ENCODE results near the gene ALDH1B1.
A peak's percentile ranks its signal among the peaks of the same experiment; 100 is the strongest.

Gene ALDH1B1

DNA sequence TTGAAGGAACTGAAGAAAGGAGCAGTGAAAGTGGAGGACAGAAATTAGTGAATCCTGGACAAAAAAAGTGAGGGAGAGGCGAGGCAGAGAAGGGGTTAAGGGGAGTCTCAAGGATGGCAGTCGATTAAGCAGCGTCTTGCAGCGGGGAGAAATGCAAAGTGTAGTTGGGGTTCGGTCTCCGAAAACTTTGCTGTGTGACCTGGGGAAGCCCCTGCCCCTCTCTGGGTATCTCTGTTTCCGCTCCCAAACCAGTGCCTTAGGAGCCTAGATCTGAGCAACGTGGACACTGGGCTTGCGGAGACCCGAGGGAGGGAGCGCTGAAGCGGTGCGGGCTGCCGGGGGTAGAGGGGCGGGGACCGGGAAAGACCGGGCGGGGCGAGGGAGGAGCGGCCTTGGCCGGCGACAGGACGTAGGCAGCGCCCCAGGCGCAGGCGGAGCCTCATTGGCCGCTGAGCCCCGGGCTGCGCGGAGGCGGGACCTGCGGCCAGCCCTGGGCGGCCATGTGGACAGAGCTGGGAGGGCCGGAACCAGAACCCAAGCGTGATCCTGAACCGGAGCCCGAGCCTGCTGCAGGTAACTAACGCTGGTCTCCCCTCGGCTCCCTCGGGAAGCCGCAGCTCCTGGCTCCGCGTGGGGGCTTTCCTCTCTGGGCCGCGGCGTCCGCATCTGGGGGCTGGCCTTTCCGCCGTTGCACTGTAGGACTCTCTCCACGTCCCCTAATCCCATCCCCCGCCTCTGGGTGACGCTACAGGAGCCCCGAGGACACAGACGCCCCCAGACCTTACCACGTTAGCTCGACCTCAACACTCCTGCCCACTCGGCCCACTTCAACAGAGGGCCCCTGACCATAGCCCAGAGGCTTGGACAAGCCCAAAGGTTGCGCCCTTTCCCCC is at the start of gene ALDH1B1:
TSS of gene ALDH1B1 (plus strand) at position 468 of the 893 bp plus-strand sequence. CDS start 3,047 bp downstream, outside the sequence.
- peak; percentile 54 for DNase-seq (ENCODE audit: low read depth)

DNA sequence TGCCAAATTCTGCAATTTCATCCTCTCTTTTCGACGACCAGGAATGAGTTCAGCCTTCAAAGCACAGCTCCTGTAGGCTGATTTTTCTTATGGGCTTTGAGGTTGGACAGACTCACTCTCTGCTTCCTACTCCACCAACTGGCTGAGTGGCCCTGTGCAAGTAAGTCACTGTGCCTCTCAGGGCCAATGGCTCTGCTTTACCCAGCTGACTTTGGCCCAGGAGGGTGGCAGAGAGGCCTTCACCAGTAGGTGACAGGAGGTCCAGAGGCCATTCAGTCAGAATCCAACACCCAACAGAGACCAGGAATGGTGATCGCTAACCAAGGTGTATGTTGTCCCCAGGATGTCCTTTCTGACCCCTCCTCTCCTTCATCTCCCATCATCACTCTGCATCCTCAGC is 49.5 kb upstream of the ALDH1B1 start:
- DNase-seq (ENCODE audit: low read depth): no peak

DNA sequence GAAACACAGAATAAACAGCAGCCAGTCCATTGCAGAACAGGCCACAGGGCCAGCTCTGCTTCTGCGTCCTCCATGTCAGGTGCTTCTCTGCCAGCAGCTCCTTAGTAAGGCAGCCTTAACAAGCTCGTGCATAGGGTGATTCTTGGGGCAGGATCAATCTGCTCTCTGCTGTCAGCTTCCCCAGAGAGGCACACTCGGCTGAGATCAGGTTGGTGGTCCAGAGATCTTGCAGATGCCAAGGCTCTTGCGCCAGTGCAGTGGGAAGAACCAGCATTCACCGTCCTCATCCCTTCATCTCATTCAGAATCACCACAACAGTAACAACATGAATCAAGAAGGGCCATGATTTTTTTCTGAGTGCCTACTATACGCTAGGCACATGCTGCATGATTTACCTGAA is 49.0 kb upstream of the ALDH1B1 start:
- no peak for DNase-seq (ENCODE audit: low read depth)

DNA sequence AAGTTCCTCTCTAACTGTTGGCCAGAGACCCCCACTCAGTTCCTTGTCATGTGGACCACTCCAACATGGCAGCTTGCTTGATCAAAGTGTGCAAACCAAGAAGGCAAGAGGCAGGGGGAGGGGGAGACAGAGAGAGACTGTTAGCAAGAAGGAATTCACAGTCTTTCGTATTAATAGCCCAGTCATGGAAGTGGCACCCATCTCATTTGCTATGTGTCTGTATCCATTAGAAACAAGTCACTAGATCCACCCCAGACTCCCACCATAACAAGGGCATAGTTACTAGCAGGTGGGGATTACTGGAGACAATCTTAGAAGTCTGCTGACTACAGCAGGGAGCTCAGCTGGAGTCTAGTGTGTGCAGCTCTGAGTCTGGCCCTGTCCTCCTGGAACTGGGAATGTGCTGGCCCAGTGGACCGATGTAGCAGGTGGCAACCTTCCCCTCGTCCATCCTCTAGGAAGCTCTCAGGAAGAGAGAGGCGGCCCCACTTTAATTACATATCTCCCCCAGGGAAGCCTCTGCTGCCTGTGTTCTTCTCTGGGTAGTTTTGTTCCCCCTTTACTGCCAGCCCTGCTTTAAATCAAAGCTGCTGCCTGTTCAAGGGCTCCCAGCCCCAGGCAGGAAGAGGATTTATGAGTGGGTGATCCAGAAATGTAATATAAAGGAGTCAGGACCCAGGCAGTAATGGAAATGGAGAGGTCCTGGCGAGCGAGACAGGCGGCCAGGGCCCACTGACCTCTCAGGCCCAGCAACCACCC is 47.8 kb upstream of the ALDH1B1 start:
- DNase-seq (ENCODE audit: low read depth): no peak

- DNase-seq (ENCODE audit: low read depth): no peak
Measured at GRCh38 chr9:38345851-38346755, 46.4 kb upstream of the ALDH1B1 start.

DNA sequence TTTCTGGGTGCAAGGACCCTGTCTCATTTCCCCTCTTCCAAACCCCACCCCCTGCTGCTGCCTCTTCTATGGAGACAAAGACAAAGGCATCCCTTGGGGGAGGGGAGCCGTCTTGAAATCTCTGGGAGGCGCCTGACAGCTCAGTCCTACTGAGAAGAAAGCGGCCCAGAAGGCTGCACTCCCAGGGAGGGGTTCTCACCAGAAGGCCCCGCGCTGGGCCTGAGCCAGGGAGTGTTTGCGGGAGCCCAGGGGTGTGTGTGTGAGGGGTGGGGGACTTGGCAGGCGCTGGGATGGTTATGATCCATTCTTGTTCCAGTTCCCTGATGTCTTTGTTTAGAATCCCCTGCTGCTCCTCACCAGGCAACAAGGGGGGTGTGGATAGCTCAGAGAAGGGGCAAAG is 45.7 kb upstream of the ALDH1B1 start:
- DNase-seq (ENCODE audit: low read depth): no peak

GRCh38 chr9:38347271-38347671 is 45.2 kb upstream of the ALDH1B1 start:
- no peak for DNase-seq (ENCODE audit: low read depth)

GRCh38 chr9:38347946-38348345 is 44.6 kb upstream of the ALDH1B1 start:
- DNase-seq (ENCODE audit: low read depth): no peak

DNA sequence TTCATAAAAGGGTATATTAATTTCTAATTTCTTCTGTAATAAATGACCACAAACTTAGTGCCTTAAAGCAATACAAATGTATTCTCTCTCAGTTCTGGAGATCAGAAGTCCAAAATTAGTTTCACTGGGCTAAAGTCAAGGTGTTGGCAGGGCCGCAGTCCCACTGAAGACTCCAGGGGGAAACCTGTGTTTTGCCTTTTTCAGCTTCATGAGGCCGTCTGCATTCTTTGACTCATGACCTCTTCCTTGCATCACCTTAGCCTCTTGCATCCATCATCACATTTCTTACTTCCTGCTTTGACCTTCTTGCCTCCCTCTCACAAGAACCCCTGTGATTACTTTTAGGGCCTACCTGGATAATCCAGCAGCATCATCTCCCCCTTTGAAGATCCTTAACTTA is 42.0 kb upstream of the ALDH1B1 start:
- DNase-seq (ENCODE audit: low read depth): no peak

DNA sequence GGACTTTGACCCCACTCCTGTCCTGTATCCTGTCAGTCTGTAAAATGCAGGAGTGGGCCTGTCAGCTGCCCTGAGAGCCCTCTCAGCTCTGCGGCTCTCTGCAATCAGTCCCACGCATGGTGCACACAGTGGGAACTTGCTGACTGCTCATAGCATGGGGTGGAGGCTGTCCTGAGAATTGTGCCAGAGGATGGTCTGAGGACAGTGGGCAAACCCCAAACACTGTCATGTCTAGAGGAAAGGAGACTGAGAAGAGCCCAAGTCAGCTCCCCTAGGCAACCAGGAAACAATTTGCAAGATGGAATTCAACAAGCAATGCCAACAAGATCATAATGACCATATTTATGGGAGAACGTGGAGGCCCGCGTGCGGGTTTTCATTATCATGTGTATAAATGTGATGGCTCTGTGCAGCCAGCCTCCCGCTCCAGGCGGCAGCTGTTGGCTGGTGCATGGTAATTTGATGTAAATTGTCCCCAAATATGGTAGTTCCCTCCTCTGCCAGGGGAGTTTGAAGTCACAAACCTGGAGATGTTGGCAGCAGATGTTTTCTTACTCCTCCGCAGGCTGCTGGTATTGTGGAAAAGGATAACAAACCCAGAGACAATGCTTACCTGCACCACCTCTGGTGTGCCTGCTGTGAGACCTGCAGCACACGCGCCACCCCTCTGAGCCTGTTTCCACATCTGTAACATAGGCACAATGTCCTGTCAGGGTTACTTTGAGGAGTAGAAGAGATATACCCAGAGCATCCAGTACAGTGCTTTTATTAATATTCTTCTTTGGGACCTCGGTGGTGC is 39.8 kb upstream of the ALDH1B1 start:
- DNase-seq (ENCODE audit: low read depth): no peak

- no peak for DNase-seq (ENCODE audit: low read depth)
Measured at GRCh38 chr9:38355115-38355514, 37.4 kb upstream of the ALDH1B1 start.

GRCh38 chr9:38355517-38356120 is 36.9 kb upstream of the ALDH1B1 start:
- no peak for DNase-seq (ENCODE audit: low read depth)

DNA sequence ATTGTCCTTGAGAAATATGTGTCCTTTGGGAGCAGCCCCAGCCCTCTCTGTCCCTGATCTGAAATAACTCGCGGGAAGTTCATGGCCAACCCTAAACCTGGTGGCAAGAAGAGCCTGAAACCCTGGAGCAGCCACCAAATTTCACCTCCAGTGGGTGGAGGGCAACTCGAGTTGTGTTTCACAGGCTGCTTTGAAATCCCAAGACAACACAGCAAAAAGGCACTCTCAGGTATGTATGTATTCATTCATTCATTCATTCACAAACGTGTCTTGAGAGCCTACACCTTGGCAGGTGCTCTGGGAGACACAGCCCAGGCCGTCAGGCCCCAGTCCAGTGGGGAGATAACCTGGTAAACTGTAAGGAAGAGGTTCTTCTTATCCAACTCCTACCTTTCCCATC is 35.7 kb upstream of the ALDH1B1 start:
- DNase-seq (ENCODE audit: low read depth): no peak

- no peak for DNase-seq (ENCODE audit: low read depth)
Measured at GRCh38 chr9:38357350-38358114, 35.0 kb upstream of the ALDH1B1 start.

DNA sequence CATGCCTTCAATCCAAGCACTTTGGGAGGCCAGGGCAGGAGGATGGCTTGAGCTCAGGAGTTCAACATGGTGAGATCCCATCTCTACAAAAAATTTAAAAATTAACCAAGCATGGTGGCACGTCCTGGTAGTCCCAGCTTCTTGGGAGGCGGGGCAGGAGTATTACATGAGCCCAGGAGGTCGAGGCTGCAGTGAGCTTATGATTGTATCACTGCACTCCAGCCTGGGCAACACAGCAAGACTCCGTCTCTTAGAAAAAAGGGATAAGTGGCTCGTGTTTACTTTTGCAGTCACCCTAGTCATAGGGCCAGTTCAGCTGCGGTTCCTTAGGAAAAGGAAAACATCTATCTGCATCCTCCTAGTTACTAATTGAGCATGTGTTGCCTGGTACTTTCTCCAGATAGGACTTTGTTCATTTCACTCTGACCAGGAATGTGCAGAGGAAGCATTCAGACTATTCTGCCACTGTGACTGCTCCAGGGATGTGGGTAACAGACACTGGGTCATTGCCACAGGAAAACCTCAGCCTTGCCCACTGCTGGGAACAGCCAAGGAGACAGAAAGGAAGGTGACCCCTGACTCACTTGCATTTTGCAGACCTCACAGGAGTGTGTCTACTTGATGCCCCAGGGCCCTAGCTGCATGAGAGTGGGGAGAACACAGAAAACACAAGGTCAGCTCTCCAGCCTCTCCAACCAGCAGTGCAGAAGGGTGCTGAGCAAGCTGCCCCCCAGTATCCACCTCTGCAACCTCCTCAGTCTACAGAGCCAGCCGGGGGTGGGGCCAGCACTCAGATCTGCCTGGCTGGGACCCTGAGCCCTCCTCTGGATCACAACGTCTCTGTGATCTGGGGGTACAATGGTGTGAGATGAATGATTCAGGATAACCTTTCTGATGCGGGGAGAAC is 33.9 kb upstream of the ALDH1B1 start:
- DNase-seq (ENCODE audit: low read depth): no peak

DNA sequence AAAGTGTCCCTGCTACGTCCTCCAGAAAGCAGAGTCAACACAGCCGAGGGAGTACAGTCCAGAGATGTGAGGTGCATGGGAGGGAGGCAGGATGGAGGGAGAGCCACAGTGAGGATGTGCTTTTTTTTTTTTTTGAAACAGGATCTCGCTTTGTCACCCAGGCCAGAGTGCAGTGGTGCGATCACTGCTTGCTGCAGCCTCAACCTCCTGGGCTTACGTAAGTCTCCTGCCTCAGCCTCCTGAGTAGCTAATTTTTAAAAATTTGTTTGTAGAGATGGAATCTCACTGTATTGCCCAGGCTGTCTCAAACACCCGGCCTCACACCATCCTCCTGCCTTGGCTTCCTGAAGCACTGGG is 33.2 kb upstream of the ALDH1B1 start:
- DNase-seq (ENCODE audit: low read depth): no peak

DNA sequence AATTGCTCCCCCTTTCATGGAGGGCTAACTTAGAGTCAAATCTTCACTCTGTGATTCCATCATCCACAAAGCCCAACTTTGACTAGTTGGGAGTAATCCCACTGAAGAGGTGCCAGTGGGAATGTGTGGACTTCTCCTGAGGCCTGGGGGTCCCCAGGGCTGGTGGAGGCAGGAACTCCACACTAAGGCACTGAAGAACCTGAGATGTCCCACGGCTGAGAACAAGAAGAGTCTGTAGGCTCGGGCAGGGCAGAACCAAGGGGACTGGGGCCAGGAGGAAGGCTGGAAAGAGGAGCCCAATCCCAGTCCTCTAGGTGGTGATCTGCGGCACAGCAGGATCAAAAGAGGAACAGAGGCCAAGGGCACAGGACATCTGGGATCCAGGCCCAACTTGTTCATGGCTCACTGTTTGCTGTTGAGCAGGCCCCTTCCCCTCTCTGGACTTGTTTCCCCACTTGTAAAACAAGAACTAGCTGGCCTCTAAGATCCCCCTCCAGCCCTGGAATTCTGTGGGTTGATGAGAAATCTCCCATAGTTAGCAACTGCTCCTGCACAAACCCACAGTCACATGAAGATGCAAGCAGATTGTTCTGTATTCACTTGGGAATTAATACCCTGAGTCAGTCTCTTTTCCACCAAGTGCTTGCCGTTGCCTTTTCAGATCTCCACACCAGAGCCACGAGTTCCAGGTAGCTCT is 32.7 kb upstream of the ALDH1B1 start:
- DNase-seq (ENCODE audit: low read depth): no peak

DNA sequence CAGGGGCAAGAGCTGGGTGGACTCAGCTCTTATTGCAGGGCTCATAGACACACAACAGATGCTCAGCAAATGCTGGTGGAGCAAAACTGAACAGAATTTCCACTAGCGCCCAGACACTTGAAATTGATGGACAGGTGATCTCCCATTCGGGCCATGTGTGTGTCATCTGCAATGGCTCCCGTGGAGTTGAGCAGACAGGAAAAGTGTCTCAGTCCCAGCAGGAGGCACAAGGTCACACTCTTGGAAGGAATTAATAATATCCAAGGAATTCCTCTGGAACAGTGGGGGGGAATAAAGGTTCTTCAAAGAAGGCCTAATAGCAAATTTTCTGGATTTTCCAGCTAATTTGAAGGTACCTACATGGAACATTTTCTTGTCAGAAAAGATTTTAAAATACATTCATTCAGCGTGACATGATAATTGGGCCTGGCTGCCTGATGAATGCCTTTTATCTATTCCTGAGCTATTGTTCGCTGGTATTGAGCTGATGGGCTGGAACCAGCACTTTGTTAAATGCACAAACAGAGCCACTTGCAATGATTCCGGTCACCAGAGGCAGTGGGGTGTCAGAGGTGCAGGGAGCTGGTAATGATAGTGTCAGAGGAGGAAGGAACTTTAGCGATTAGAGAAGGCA is 31.5 kb upstream of the ALDH1B1 start:
- DNase-seq (ENCODE audit: low read depth): no peak

Measured in activated T-helper 1 cell treated with Interleukin-2 at 50 U/mL for 16 hours (primary cell).